T-helper 17 cell (primary cell): ENCODE data around the gene ABLIM2. TPM values are rescaled to one million over a fixed set of nuclear protein-coding genes. Genes with fewer than 3 reads are reported as not detected.
A peak's percentile ranks its signal among the peaks of the same experiment; 100 is the strongest.

Source experiments
- ATAC-seq: fragments of 150-1000 bp; cut with Tn5 transposase; 2 replicates; pipeline ENCODE4 v1.10.0; 2021; ENCODE audit warnings: mild to moderate bottlenecking, moderate library complexity
- DNase-seq, 3 donors: peaks; one replicate each; pipeline versions ENCODE4 v3.0.0 to v3.0.0-alpha.2; 2020 to 2021
- H3K9me3 ChIP-seq: one replicate; pipeline ENCODE4 v1.7.0; 2013; ENCODE audit warnings: low read length, mild to moderate bottlenecking; ENCODE audit not compliant: control insufficient read depth, poor library complexity, severe bottlenecking
- H3K27ac Mint-ChIP-seq: one replicate; pipeline ENCODE4 v1.8.0; 2022; ENCODE audit warnings: mild to moderate bottlenecking, moderate library complexity, mixed read lengths
- H3K27me3 Mint-ChIP-seq: one replicate; pipeline ENCODE4 v1.8.0; 2022; ENCODE audit warnings: mixed read lengths
- H3K36me3 Mint-ChIP-seq: one replicate; pipeline ENCODE4 v1.8.0; 2022; ENCODE audit warnings: low read depth, mixed read lengths
- H3K4me1 Mint-ChIP-seq: one replicate; pipeline ENCODE4 v1.8.0; 2022; ENCODE audit warnings: mild to moderate bottlenecking, mixed read lengths
- H3K4me3 Mint-ChIP-seq: one replicate; pipeline ENCODE4 v1.8.0; 2022; ENCODE audit warnings: mild to moderate bottlenecking, moderate library complexity, mixed read lengths
- total RNA-seq, 4 donors: library from RNA in 2 of 4; stranded (reverse) in 2 of 4; gene quantifications; one replicate each; pipeline ENCODE4 v1.2.3 and lab custom pipeline; 2022 to 2026

The ABLIM2 gene
- total RNA-seq, 2 donors from 2014 or later, result 4.1 to 4.3 TPM

- ATAC-seq (no peak), DNase-seq (no peak)
- H3K27ac Mint-ChIP-seq, result no peak overlapping the region
- peaks cover 2% of the 10 kb centered on the region for H3K36me3 Mint-ChIP-seq
- no peaks in the 10 kb centered on the region for H3K9me3 ChIP-seq
- peaks cover 4% of the 10 kb centered on the region for H3K27me3 Mint-ChIP-seq
- peaks cover 11% of the 10 kb centered on the region for H3K4me1 Mint-ChIP-seq
- H3K4me3 Mint-ChIP-seq, result no peak overlapping the region
These were observed 120.5 kb downstream of the ABLIM2 start for GRCh38 chr4:8038083-8038482.

- H3K36me3 Mint-ChIP-seq, result peaks cover 2% of the 10 kb centered on the region
- no peak overlapping the region for H3K27ac Mint-ChIP-seq
- no peaks in the 10 kb centered on the region for H3K9me3 ChIP-seq
- H3K4me1 Mint-ChIP-seq, result peaks cover 11% of the 10 kb centered on the region
- H3K4me3 Mint-ChIP-seq, result no peak overlapping the region
- ATAC-seq (no peak), DNase-seq (no peak)
- peaks cover 4% of the 10 kb centered on the region for H3K27me3 Mint-ChIP-seq
These were observed 121.4 kb downstream of the ABLIM2 start for GRCh38 chr4:8037150-8037769.

- H3K9me3 ChIP-seq, result no peaks in the 10 kb centered on the region
- Mint-ChIP-seq H3K27ac (no peak overlapping the region), H3K4me1 (peaks cover 11% of the 10 kb centered on the region), H3K36me3 (peaks cover 2% of the 10 kb centered on the region), H3K27me3 (peaks cover 4% of the 10 kb centered on the region), H3K4me3 (peak overlapping the region; percentile 64)
- ATAC-seq, result no peak
- DNase-seq, result no peak
These were observed 123.2 kb downstream of the ABLIM2 start for GRCh38 chr4:8035371-8035780.

DNA sequence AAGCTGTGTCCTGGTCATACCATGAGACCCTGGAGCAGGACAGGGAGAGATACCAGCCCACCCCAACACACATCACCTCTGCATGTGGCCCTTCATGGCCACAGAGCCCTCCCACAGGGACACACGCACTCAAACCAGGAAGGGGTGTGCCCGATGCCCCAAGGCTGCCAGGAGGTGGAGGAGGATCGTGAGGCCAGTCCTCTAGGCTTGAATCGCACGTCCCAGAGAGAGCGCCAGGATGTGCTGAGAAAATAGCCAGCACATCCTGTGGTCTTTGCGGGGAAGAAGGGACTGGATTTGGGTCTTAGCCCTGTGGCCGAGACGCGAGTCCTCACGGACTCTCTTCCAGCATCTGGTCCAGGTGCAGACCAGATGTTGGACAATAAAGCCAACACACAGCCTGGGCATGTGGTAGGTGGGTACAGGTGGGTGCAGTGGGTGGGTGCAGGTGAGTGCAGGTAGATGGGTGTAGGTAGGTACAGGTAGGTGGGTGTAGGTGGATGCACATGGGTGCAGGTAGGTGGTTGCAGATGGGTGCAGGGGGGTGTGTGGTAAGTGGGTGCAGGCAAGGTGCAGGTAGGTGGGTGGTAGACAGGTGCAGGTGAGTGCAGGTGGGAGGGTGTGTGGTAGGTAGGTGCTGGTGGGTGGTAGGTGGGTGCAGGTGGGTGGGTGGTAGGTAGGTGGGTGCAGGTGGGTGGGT is 124.6 kb downstream of the ABLIM2 start:
- peak overlapping the region; percentile 66 for H3K4me3 Mint-ChIP-seq

DNA sequence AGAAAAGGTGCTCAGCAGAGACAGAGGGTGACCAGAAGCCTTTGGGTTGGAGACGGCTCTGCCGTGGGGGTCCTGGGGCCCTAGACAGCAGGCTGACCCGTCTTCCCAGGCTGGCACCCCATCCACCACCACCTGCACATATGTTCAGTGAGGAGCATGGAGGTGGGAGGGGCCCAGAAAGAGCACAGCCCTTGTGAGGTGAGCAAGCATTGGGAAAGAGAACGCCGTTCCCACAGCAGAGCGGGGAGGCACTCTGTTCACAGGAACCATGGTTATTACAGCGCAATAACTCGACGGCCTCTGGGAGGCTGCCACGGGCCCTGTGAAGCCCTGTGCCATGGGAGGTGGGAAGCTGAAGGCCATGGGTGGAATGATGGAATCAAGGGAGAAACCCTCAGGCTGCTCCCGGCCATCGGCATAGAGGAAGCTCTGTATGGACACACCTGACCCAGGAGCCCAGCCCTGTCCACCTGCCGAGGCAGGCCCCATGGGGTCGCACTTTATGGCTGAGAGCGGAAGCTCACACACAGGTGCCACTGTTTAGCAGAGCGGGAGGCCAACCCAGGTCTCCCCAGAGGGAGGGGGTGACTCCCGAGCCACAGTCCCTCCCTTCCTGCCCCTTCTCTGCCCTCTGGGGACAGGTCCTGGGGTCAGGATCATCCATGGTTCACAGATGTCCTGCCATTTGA is 125.4 kb downstream of the ABLIM2 start:
- Mint-ChIP-seq H3K4me1 (peaks cover 11% of the 10 kb centered on the region), H3K36me3 (peaks cover 3% of the 10 kb centered on the region), H3K4me3 (no peak overlapping the region), H3K27me3 (no peaks in the 10 kb centered on the region), H3K27ac (no peak overlapping the region)
- H3K9me3 ChIP-seq, result no peaks in the 10 kb centered on the region
- DNase-seq, result no peak
- ATAC-seq, result no peak

More for the DNA sequence above, 124.6 kb downstream of the ABLIM2 start:
- H3K4me1 Mint-ChIP-seq, result peaks cover 11% of the 10 kb centered on the region
- no peaks in the 10 kb centered on the region for H3K9me3 ChIP-seq
- no peak for DNase-seq
- no peak overlapping the region for H3K27ac Mint-ChIP-seq
- no peak for ATAC-seq
- no peaks in the 10 kb centered on the region for H3K27me3 Mint-ChIP-seq
- H3K36me3 Mint-ChIP-seq, result no peaks in the 10 kb centered on the region

- DNase-seq (no peak), ATAC-seq (no peak)
- Mint-ChIP-seq H3K4me3 (no peak overlapping the region), H3K27me3 (no peaks in the 10 kb centered on the region), H3K4me1 (peaks cover 9% of the 10 kb centered on the region), H3K27ac (no peak overlapping the region), H3K36me3 (peaks cover 4% of the 10 kb centered on the region)
- no peaks in the 10 kb centered on the region for H3K9me3 ChIP-seq
These were observed 126.2 kb downstream of the ABLIM2 start for GRCh38 chr4:8032381-8032780.

DNA sequence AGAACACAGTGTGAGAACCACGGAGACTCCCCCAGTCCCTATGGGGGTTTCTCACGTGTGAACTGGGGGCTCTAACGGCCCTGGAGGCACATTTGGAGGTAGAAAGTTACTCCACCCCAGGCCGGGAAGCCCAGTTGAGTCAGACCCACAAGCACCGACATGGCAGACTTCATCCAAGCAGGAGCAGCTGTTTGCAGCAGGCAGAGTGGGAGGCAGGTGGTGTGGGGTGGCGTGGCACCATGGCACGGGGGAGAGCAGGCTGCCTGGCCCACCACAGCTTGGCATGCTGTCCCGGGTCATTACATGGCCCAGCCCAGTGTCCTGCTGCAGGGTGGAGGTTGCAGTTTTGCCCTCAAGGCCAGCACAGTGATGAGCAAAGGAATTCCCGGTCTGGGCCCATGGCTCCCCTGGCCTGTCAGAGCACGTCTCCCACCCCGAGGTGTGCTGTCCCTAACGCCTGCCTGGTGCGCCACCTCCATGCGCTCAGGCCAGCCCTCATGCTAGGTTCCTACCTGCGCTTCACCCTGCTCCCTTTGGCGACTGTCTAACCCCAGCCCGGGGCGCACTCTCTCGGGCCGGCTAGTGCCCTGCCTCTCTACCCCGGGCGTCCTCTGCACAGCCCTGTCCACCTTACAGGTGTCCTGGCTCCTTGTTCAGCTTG is 128.4 kb downstream of the ABLIM2 start:
- Mint-ChIP-seq H3K36me3 (peaks cover 4% of the 10 kb centered on the region), H3K27me3 (no peaks in the 10 kb centered on the region), H3K27ac (no peak overlapping the region), H3K4me3 (no peak overlapping the region), H3K4me1 (peaks cover 2% of the 10 kb centered on the region)
- ATAC-seq (no peak), DNase-seq (no peak)
- no peaks in the 10 kb centered on the region for H3K9me3 ChIP-seq

DNA sequence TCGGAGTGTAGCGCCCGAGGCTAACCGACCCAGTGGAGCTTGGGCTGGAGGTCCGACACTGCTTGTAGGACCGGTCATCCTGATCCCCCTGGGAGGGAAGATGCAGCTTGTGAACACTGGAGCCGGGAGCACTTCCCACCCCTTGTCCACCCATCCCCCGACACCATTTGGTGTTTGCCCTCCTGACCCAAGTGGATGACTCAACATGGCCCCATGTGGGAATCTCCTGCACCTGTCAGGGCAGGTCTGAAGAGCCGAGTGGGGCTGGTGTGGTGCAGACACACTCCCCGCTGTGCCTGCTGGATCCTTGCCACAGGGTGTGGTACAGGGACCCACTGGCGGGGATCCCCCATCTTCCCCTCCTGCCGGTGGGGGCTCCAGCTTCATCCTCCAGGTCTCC is 128.9 kb downstream of the ABLIM2 start:
- Mint-ChIP-seq H3K36me3 (peaks cover 4% of the 10 kb centered on the region), H3K4me1 (no peaks in the 10 kb centered on the region), H3K27ac (no peak overlapping the region), H3K4me3 (no peak overlapping the region), H3K27me3 (no peaks in the 10 kb centered on the region)
- no peaks in the 10 kb centered on the region for H3K9me3 ChIP-seq
- DNase-seq (no peak), ATAC-seq (no peak)

GRCh38 chr4:8028884-8029568 is 129.6 kb downstream of the ABLIM2 start:
- no peak for ATAC-seq
- H3K27ac Mint-ChIP-seq, result no peak overlapping the region

GRCh38 chr4:8028368-8028767 is 130.2 kb downstream of the ABLIM2 start:
- Mint-ChIP-seq H3K27ac (no peak overlapping the region), H3K27me3 (no peaks in the 10 kb centered on the region), H3K4me1 (no peaks in the 10 kb centered on the region), H3K36me3 (peaks cover 4% of the 10 kb centered on the region), H3K4me3 (no peak overlapping the region)
- no peaks in the 10 kb centered on the region for H3K9me3 ChIP-seq
- ATAC-seq (no peak), DNase-seq (no peak)

More at GRCh38 chr4:8028884-8029568, 129.6 kb downstream of the ABLIM2 start:
- Mint-ChIP-seq H3K4me3 (peak overlapping the region; percentile 36), H3K4me1 (no peaks in the 10 kb centered on the region), H3K27me3 (no peaks in the 10 kb centered on the region), H3K36me3 (peaks cover 4% of the 10 kb centered on the region)
- no peak for DNase-seq
- H3K9me3 ChIP-seq, result no peaks in the 10 kb centered on the region

- Mint-ChIP-seq H3K4me3 (no peak overlapping the region), H3K4me1 (no peaks in the 10 kb centered on the region), H3K27ac (no peak overlapping the region), H3K27me3 (no peaks in the 10 kb centered on the region), H3K36me3 (peaks cover 4% of the 10 kb centered on the region)
- ATAC-seq (no peak), DNase-seq (no peak)
- no peaks in the 10 kb centered on the region for H3K9me3 ChIP-seq
These were observed 132.2 kb downstream of the ABLIM2 start for GRCh38 chr4:8026453-8026852.

DNA sequence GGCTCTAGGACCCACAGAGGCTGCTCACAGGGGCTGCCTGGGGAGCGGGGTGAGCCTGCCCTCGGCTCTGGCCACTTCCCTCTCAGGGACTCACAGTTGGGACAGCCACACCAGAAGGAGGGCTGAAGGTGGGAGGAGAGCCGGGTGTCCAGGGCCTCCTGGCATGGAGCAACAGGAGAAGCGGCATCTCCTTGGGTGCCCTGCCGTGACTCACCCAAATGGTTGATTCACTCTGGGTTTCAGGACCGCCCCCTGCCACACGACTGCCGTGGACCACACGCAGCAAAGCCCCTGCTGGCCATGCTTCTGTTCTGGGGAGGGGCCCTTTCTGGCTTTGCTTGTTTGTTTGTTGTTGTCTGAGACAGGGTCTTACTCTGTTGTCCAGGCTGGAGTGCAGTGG is 132.9 kb downstream of the ABLIM2 start:
- Mint-ChIP-seq H3K4me3 (no peak overlapping the region), H3K4me1 (no peaks in the 10 kb centered on the region), H3K27me3 (no peaks in the 10 kb centered on the region), H3K27ac (no peak overlapping the region), H3K36me3 (peaks cover 4% of the 10 kb centered on the region)
- H3K9me3 ChIP-seq, result no peaks in the 10 kb centered on the region
- ATAC-seq (no peak), DNase-seq (no peak)
